Kidney epithelial cell (primary cell): ENCODE data around the gene IL18R1. TPM values are rescaled to one million over a fixed set of nuclear protein-coding genes. Genes with fewer than 3 reads are reported as not detected.

Source experiments
- DNase-seq: peaks from one replicate; pipeline ENCODE4 v3.0.0-alpha.2; 2010; ENCODE audit warnings: low read depth
- H3K27me3 ChIP-seq: 2 replicates; pipeline ENCODE4 v1.6.0; 2011; ENCODE audit warnings: low read length; ENCODE audit not compliant: control insufficient read depth, insufficient read depth
- H3K36me3 ChIP-seq: 2 replicates; pipeline ENCODE4 v1.5.1; 2011; ENCODE audit warnings: low read length; ENCODE audit not compliant: control insufficient read depth, insufficient read depth
- H3K4me3 ChIP-seq: 2 replicates; pipeline ENCODE4 v1.5.1; 2011; ENCODE audit warnings: low read depth, mild to moderate bottlenecking, control low read depth, low read length
- total RNA-seq: library from RNA; depleted of rRNA; stranded (reverse); fragments of >200 nt; gene quantifications from 2 replicates; pipeline ENCODE4 v1.2.3, GENCODE V29; 2015
- TF ChIP-seq, protein P1 (sequence below): IDR thresholded peaks from 2 replicates; pipeline ENCODE4 v1.5.1; 2011; ENCODE audit warnings: mild to moderate bottlenecking, moderate library complexity, low read length, control low read depth, inconsistent platforms; ENCODE audit not compliant: insufficient read depth, poor library complexity, severe bottlenecking

Gene IL18R1
- total RNA-seq, 1 donor from 2014 or later, result 5.1 TPM

DNA sequence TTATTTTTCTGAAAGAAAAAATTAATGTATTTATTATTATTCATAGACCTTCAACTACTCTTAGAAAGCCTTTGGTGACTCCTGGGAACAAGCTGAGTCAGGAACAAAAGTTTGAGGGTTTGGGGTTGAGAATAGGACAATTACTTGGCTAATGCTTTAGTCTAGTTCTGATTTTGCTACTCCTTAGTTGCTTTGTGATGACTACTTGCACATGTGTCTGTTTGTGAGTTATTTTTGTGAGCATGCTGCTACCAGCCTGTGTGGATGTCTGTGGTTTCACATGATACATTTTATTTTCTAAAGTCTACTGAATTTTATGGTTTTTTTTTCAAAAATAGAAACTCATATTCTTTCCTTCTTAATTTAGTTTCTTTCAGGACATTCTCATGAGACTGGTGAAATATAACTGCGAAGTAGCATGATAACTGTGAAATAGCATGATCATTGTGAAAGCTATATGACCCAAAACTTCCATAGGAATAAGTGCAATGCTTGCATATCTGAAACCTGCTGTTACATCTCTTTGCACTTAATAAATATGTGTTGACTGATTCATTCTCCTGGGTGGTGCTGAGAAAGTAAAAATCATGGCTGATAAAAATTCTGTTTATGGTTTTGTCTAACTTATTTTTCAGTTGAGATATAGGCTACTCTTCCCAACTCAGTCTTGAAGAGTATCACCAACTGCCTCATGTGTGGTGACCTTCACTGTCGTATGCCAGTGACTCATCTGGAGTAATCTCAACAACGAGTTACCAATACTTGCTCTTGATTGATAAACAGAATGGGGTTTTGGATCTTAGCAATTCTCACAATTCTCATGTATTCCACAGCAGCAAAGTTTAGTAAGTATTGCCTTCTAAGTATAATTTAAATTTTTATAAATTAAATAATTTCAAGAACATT lies 17.9 kb upstream of the IL18R1 start:
- TF ChIP-seq, protein P1, sequence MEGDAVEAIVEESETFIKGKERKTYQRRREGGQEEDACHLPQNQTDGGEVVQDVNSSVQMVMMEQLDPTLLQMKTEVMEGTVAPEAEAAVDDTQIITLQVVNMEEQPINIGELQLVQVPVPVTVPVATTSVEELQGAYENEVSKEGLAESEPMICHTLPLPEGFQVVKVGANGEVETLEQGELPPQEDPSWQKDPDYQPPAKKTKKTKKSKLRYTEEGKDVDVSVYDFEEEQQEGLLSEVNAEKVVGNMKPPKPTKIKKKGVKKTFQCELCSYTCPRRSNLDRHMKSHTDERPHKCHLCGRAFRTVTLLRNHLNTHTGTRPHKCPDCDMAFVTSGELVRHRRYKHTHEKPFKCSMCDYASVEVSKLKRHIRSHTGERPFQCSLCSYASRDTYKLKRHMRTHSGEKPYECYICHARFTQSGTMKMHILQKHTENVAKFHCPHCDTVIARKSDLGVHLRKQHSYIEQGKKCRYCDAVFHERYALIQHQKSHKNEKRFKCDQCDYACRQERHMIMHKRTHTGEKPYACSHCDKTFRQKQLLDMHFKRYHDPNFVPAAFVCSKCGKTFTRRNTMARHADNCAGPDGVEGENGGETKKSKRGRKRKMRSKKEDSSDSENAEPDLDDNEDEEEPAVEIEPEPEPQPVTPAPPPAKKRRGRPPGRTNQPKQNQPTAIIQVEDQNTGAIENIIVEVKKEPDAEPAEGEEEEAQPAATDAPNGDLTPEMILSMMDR, result no peak
- H3K27me3 ChIP-seq, result no peaks in the 10 kb centered on the region
- DNase-seq, result no peak
- H3K4me3 ChIP-seq, result no peak overlapping the region
- no peaks in the 10 kb centered on the region for H3K36me3 ChIP-seq

DNA sequence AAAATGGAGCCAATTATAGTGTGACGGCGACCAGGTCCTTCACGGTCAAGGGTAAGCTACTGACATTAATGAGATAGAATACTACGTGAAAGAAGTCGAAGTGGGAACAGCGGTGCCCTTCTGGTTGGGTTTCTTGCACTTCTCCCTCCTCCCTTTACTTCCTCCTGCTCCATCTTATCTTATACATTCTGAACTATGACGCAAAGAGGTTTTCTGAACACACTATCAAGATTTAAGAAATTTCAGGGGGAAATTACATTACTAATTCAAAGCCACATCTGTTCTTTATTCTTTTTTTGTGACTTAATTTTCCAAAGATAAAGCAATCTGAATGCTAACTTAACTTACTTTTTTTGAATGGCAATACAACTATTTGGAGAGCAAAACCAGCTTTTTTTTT lies 14.8 kb upstream of the IL18R1 start:
- no peaks in the 10 kb centered on the region for H3K36me3 ChIP-seq
- DNase-seq, result no peak
- no peak overlapping the region for H3K4me3 ChIP-seq
- TF ChIP-seq, protein P1, result no peak
- H3K27me3 ChIP-seq, result no peaks in the 10 kb centered on the region

DNA sequence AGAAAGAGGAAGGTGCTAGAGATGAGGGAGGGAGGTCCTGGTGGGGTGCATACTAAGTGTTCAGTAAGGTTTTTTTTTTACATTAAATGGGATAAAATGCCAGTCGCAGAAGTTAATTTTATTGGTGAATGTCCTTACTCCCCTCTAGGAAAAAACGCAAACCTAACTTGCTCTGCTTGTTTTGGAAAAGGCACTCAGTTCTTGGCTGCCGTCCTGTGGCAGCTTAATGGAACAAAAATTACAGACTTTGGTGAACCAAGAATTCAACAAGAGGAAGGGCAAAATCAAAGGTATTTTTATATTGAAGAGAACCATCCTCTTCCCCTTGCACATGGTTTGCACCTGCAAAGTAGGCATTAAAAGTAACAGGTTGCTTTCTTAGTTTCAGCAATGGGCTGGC lies 12.7 kb upstream of the IL18R1 start:
- TF ChIP-seq, protein P1, result no peak
- DNase-seq, result no peak
- Histone ChIP-seq H3K4me3 (no peak overlapping the region), H3K27me3 (no peaks in the 10 kb centered on the region), H3K36me3 (no peaks in the 10 kb centered on the region)

DNA sequence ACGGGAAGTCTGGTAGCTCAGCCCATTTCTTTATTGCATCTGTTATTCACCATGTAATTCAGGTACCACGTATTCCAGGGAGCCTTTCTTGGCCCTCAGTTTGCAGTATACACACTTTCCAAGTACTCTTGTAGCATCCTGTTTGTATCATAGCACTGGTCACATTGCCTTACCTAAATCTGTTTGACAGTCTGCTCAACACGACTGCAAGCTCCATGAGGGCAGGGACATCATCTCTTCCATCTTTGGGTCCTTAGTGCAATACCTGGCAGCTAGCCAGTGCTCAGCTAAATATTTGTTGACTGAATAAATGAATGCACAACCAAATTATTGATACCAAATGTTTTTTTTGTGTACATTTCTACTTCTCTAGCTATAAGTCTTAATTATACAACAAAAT lies 11.2 kb upstream of the IL18R1 start:
- Histone ChIP-seq H3K27me3 (no peaks in the 10 kb centered on the region), H3K4me3 (no peak overlapping the region), H3K36me3 (no peaks in the 10 kb centered on the region)
- TF ChIP-seq, protein P1, result no peak
- DNase-seq, result no peak

DNA sequence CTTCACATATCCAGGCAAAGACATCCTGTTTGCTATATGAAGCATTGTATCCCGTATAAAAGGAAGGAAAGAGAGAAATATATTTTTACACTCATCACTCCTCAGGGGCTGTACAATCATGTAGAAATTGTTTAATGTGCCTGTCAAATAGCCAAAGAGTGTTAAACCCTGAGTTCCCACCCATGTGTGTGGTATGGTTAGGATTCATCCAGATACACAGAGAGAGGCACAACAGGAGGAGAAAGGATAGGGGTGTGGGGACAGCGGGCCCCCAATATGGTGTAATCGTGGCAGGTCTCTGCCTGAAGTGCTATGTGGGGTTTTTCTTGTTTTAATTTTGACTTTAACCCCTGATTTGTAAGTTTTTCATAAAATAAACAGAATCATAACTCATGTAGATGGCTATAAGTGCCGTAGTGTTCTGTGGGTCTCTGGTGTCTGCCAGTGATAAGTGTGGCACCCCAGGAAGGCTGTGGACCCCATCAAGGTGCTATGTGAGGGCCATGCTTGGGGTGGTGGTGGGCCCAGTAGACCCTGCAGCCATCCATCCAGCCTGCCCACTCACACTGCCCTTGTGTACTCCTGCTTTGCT lies 10.2 kb upstream of the IL18R1 start:
- Histone ChIP-seq H3K4me3 (no peak overlapping the region), H3K27me3 (no peaks in the 10 kb centered on the region), H3K36me3 (no peaks in the 10 kb centered on the region)
- TF ChIP-seq, protein P1, result no peak
- no peak for DNase-seq
